HFFc6 (cell line): ENCODE results near the gene LRRC28. TPM values are rescaled to one million over a fixed set of nuclear protein-coding genes. Genes with fewer than 3 reads are reported as not detected.

Source experiments
- DNase-seq: peaks from one replicate; pipeline ENCODE4 v3.0.0-alpha.2; 2018
- H3K27ac Mint-ChIP-seq: 2 replicates; pipeline ENCODE4 v1.8.0; 2020; ENCODE audit warnings: mild to moderate bottlenecking, mixed read lengths
- H3K27me3 Mint-ChIP-seq: 2 replicates; pipeline ENCODE4 v1.8.0; 2021; ENCODE audit warnings: mild to moderate bottlenecking, moderate library complexity, mixed read lengths; ENCODE audit not compliant: insufficient read depth
- H3K36me3 Mint-ChIP-seq: 2 replicates; pipeline ENCODE4 v1.8.0; 2021; ENCODE audit warnings: low read depth, mixed read lengths
- H3K4me1 Mint-ChIP-seq: 2 replicates; pipeline ENCODE4 v1.8.0; 2020; ENCODE audit warnings: low read depth, mixed read lengths
- H3K4me3 Mint-ChIP-seq: 2 replicates; pipeline ENCODE4 v1.8.0; 2020; ENCODE audit warnings: mild to moderate bottlenecking, moderate library complexity, mixed read lengths
- H3K9me3 Mint-ChIP-seq: 2 replicates; pipeline ENCODE4 v1.8.0; 2020; ENCODE audit warnings: mild to moderate bottlenecking, mixed read lengths
- total RNA-seq, 6 experiments: library from RNA; stranded (reverse); fragmentation: NEBNext Ultra II Directional; extraction: Animal tissue kit (Norgen Biotek cat#: 25700); gene quantifications; 2 replicates in 1 of 6; 3 replicates in 5 of 6; pipeline ENCODE4 v1.2.3, GENCODE V29; 2021
- TF ChIP-seq, protein P1 (sequence below): fragments of 200-600 bp; sonication (generic); IDR thresholded peaks from 2 replicates; pipeline ENCODE4 v1.5.0; 2021; ENCODE audit warnings: antibody characterized with exemption, mild to moderate bottlenecking

Gene LRRC28
- total RNA-seq, 6 experiments from 2014 or later: 11.1 to 18.4 (median 15.1) TPM

GRCh38 chr15:99264125-99264524, 12.8 kb downstream of the LRRC28 start:
- H3K9me3 Mint-ChIP-seq: no peaks in the 10 kb centered on the region

DNA sequence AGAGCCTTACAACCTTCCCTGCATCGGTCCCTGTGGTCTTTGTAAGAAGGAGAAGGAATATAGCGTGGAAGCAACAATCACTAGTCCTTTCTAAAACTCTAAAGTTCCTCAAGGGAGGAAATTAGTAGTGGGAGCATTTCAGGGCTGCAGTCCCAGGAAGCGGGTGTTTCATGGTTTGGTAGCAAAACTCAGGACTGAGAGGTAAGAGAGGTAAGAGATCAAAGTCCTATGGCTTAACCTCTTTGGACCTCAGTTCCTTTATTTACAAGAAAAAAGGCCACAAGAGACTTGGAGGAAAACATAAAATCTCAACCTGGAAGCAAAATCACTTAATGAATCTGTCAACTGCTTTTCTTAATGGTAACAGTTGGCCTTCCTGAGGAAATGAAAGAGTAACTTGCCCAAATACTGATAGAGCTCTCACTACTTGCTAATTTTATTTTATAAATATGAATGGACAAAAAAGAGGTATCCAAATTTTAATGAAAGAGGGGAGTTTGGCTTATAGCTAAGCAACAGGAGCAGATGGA, 14.3 kb downstream of the LRRC28 start:
- Mint-ChIP-seq H3K4me3 (no peak overlapping the region), H3K4me1 (no peaks in the 10 kb centered on the region), H3K27me3 (peaks cover 1% of the 10 kb centered on the region; the same call in 1 of the 2 replicates), H3K36me3 (no peaks in the 10 kb centered on the region; the same call in 1 of the 2 replicates), H3K9me3 (no peaks in the 10 kb centered on the region), H3K27ac (no peak overlapping the region)
- DNase-seq: no peak
- TF ChIP-seq, protein P1, sequence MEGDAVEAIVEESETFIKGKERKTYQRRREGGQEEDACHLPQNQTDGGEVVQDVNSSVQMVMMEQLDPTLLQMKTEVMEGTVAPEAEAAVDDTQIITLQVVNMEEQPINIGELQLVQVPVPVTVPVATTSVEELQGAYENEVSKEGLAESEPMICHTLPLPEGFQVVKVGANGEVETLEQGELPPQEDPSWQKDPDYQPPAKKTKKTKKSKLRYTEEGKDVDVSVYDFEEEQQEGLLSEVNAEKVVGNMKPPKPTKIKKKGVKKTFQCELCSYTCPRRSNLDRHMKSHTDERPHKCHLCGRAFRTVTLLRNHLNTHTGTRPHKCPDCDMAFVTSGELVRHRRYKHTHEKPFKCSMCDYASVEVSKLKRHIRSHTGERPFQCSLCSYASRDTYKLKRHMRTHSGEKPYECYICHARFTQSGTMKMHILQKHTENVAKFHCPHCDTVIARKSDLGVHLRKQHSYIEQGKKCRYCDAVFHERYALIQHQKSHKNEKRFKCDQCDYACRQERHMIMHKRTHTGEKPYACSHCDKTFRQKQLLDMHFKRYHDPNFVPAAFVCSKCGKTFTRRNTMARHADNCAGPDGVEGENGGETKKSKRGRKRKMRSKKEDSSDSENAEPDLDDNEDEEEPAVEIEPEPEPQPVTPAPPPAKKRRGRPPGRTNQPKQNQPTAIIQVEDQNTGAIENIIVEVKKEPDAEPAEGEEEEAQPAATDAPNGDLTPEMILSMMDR: no peak

More at GRCh38 chr15:99264125-99264524, 12.8 kb downstream of the LRRC28 start:
- Mint-ChIP-seq H3K36me3 (peaks cover 2% of the 10 kb centered on the region; the same call in 1 of the 2 replicates), H3K4me1 (no peaks in the 10 kb centered on the region), H3K4me3 (no peak overlapping the region), H3K27me3 (peaks cover 1% of the 10 kb centered on the region; the same call in 1 of the 2 replicates), H3K27ac (no peak overlapping the region)
- TF ChIP-seq, protein P1: no peak
- DNase-seq: no peak

GRCh38 chr15:99267957-99268356, 16.7 kb downstream of the LRRC28 start:
- Mint-ChIP-seq H3K27ac (no peak overlapping the region), H3K4me1 (no peaks in the 10 kb centered on the region), H3K27me3 (peaks cover 1% of the 10 kb centered on the region; the same call in 1 of the 2 replicates), H3K36me3 (no peaks in the 10 kb centered on the region; the same call in 1 of the 2 replicates), H3K4me3 (no peak overlapping the region), H3K9me3 (no peaks in the 10 kb centered on the region)
- TF ChIP-seq, protein P1: no peak
- DNase-seq: no peak

DNA sequence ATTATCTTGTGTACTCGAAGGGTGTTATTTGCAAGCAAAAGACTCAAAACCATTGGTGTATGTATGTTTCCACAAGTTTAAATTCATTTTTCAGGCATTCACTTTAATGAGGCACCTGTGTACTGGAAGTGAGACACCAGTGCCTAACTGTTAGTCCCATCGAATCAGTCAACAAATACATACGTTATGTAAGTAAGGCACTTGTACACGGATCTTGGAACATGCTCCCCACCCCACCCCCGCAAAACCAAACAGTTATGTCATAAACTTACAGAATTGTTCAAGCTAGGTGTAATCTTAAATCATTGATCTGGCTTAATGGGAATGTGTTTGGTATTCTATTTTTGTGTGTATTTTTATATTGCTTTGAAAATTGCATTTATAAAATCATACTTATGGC, 17.1 kb downstream of the LRRC28 start:
- TF ChIP-seq, protein P1: no peak
- no peaks in the 10 kb centered on the region for H3K4me1 Mint-ChIP-seq
- H3K4me3 Mint-ChIP-seq: no peak overlapping the region
- no peaks in the 10 kb centered on the region; the same call in 1 of the 2 replicates for H3K36me3 Mint-ChIP-seq
- no peak for DNase-seq
- H3K27me3 Mint-ChIP-seq: peaks cover 1% of the 10 kb centered on the region; the same call in 1 of the 2 replicates
- H3K27ac Mint-ChIP-seq: no peak overlapping the region
- H3K9me3 Mint-ChIP-seq: no peaks in the 10 kb centered on the region

GRCh38 chr15:99273801-99274200, 22.5 kb downstream of the LRRC28 start:
- Mint-ChIP-seq H3K27me3 (no peaks in the 10 kb centered on the region), H3K9me3 (no peaks in the 10 kb centered on the region), H3K4me1 (no peaks in the 10 kb centered on the region), H3K4me3 (no peak overlapping the region), H3K36me3 (peaks cover 3% of the 10 kb centered on the region), H3K27ac (no peak overlapping the region)
- no peak for DNase-seq
- TF ChIP-seq, protein P1: no peak
